Stimulated activated CD4-positive, alpha-beta T cell treated with anti-CD3 and anti-CD28 coated beads, Interleukin-4, amount 100 ng/mL, for 4 hours (primary cell): ENCODE results near the gene FSTL4.

ENCODE experiments used
- DNase-seq, 2 experiments: peaks; one replicate each; pipeline ENCODE4 v3.0.0-alpha.2; 2020

FSTL4 gene

DNA sequence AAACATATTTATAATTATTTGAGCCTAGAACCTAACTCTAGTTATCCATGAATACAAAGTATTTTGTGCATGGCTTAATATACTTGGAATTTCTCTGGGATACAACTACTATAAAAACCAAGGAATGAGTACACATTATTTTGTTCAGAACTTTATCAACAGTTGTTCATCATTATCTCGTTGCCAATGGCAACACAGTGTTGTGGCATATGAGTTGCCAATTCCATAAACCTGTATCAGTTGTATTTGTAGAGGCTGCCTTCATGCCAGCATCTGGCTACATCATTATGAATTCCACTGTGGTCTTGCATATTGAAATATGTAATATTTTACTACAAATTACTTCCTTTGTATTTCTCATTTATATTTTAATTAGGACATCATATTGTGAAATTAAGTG lies 250.4 kb downstream of the FSTL4 start:
- no peak for DNase-seq

DNA sequence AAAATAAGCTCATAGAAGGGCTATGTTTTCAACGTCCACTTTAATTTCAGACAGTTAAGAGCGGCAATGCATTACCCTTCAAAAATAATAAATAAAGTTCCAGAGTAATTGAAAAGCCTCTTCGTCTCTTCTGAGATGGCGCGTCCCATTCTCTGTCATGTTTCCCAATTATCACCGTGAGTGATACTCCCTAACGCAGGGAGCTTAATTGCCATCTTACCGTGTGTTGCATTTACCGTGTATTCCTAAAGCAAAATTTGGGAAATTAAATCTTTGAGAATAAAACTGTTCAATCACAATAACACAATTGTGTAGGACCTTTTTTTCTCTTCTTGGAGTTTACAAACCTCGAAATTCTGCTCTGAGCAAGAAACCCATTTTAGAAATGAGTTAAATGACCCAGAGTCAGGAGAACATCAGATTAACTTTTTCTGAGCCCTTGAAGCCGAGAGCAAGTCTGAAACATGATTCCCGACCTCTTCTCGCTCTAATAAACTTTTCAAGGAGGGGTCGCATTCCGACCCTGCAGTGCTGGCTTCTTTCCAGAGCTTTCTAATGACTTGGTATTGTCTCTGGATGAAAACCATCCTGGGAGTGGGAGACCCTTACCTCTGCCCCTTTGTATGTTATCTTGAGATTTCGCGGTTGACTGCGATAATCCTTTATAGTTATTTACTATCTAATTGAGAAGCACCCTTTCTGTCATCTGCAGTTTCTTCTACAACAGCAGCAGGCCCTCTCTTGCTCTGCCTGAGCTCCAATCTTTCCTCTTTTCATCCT lies 251.5 kb downstream of the FSTL4 start:
- no peak for DNase-seq

GRCh38 chr5:133359861-133360260 lies 252.5 kb downstream of the FSTL4 start:
- DNase-seq = no peak

GRCh38 chr5:133358271-133358670 lies 254.1 kb downstream of the FSTL4 start:
- no peak for DNase-seq

- no peak for DNase-seq
These were observed 254.6 kb downstream of the FSTL4 start for GRCh38 chr5:133357758-133358157.

GRCh38 chr5:133356984-133357421 lies 255.3 kb downstream of the FSTL4 start:
- DNase-seq = no peak

DNA sequence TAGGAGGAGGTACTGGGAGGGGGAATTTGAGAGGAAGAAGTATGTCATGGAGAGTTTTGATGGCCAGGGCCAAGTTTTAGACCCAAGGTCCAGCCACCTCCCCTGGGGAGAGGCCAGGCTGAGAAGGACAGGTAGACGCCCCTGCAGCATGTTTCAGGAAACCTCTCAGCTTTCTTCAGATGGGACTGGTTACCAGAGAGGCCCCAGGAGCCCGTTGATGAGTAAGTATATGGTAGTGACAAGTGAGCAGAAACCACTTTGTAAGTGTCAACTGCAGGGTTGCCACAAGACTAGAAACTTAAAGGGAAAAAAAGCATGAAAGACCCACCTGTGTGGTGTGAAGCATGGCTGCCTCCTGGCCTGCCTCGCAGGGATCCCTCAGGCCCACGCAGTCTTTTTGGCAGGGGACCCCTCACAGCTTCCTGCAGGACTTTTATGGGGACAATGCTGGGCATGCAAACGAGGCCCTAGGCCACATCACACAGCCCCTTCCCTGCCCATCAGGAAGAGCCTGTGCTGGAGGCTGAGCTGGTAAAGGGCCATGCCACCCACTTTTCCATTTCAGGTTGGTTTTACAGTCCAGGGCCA lies 255.9 kb downstream of the FSTL4 start:
- DNase-seq = no peak

DNA sequence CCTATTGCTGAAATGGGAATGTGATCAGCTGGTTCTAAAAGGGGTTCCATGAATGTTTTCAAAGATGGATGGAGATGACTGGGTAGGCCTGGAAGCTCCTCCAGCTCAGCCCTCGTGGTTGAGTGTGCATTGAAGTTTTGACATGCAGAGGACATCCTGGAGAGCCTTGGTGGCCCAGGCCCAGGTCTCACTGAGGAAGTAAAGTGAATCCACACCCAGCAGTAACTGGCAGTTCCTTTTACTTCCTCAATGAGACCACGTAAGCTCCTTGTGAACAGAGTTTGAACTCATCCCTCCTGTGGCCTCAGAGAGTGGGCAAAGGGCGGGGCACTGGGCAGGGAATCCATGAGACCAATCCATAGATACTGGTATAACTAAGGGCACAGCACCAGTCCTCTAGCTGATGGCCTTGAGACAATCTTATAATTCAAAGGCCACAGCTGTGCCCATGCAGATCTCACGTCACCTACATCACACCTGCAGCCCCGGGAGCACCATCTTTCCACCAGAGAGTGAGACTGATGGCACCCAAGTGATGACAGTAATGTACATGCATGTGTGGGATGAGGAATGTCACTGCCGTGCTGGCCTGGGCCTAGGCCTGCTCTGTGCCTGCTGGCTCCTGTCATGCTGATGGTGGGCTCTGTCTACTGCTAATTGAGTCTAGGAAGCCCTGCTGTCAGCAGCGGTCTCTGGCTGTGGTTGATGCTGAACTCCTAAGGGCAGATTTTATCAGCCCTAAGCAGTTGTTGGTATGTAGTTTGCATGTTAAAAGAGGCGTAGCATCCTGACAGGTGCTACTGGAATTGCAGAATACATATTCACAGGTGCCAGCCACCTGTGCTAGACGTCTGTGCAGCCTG lies 257.8 kb downstream of the FSTL4 start:
- no peak for DNase-seq

GRCh38 chr5:133353741-133354140 lies 258.6 kb downstream of the FSTL4 start:
- DNase-seq = no peak

- no peak for DNase-seq
These were observed 263.9 kb downstream of the FSTL4 start for GRCh38 chr5:133348406-133348805.

DNA sequence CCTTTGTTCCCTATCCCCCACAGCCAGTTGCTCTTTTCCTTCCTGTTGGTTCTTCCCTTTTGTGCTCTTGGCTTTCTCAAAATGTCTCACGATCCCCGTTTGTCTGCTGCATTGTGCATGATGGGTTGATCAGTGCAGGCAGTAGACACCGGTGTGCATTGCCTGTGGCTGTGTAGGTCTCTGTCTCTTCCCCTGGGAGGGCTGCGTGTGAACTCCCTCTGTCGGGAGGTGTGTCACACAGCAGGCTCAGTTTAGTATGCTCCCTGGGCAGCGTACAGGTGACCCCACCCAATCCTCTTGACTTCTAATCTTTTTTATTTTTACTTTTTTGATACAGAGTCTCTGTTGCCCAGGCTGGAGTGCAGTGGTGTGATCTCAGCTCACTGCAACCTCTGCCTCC lies 265.3 kb downstream of the FSTL4 start:
- no peak for DNase-seq

DNA sequence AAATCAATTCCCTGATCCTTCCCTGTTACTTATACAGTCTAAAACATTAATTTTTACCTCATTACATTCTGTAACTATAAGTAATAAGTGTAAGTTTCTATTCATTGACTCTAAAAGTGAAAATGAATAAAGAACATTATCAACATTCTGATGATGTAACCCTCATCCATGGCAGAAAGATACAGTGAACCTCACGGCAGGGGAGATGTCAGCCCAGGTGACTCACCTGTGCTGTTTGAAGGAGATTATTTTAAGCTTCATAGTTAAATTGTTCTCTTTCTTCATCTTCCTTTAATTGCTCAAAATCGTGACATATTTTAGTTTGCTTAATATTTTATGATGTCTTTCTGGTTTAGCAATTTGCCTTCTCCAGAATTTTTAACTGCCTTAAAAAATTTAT lies 268.1 kb downstream of the FSTL4 start:
- no peak for DNase-seq

DNA sequence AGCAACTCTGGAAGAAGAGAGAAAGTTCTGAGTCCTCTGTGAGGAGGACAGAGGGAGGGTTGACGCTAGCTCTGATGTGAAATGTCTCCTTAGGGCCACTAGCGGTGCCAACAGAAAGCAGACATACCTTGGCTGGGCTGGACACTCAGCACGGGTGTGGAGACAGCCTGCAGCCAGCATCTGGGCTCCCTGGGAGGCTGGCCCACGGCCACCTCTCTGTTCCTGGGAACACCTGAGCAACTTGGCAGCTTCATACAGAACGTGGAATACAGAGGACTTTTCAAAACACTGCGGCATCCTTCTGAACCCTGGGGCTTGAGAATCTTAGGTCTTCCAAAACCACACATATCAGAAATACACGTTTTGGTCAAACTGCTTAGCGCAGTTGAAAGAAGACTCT lies 269.1 kb downstream of the FSTL4 start:
- no peak for DNase-seq

DNA sequence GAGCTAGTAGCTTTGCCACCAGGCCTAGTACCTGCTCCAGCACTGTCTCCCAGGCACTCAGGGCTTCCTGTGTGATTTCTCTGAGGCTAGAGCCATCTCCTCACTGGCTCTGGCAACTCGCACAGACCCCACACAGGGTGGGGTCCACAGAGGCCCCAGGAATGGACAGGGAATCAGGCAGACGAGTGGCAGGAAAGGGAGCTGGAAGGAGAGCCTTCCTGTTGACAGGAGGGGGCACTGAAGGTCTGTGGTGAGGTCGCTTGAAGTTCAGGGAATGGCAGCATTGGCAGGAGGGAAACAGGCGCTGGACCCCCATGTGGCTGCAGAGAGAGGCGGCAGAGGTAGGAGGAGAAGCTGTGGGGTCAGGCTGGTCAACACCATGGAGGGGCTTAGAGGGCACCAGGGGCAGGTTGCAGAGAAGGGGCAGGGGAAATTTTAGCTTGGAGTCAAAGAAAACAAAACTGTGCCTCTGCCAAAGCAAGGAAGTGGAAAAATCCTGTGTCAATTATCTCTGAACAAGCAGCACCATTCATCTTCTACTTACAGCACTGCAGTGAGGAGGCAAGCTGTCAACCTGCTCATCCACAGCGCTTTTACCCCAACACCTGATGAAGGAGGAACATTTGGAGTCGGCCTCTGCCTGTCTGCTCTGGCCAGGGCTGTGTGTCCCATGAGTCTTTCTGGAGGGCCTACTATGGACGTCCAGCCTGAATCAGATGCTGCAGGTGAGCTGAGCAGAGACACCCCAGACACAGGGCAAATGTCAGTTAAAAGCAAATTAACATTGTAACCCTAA lies 270.2 kb downstream of the FSTL4 start:
- no peak for DNase-seq

DNA sequence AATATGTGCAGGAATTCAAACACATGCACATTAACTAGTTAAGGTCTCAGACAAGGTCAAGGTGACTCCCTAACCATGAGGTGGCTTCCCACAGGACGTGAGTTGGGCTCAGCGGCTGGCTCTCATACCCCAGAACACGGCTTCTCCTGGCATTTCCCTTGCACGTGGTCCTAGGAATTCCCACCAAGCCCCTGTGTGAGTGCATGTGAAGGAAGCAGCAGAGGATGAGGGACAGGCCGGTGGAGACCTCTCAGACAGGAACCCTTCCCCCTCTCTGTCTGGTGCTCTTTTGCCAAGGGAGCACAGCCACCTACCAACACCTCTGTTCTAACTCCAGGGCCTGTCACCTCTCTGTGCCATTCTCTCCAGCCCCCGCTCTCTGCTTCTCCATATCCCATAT lies 271.0 kb downstream of the FSTL4 start:
- no peak for DNase-seq

GRCh38 chr5:133340822-133341221 lies 271.5 kb downstream of the FSTL4 start:
- no peak for DNase-seq

DNA sequence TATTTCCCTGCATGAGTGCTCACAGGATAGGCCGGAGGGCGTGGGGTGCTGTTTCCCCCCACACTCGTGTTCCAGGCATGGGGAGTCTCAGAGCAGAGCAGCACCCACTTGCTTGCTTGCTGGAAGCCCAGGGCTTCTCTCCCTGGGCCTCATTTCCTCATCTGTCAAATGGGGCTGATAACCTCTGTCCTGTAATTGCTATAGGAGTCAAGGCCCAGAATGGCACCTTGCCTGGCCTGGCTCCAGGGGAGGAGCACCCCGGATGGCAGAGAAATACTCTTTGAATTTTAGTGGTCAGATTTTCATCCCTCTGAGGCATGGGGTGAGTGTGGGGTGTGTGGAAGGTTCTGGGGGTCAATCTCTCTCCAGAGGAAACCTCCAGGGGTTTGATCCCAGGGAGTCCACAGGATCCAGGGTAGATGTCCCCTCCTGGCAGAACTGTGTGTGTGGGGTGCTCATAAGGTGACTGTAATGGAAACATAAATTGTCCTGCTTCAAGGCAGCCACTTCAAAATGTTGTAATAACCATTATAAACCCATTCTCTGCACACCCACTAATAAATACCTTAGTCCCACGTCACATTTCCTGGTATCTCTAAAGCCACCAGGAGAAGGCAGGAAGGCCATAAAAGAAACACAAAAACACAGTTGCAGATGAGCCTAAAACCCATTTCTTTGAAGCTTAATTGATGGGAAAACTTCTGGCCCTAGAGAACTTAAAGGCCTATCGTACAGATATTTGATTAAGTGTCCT lies 272.2 kb downstream of the FSTL4 start:
- no peak for DNase-seq

- DNase-seq = no peak
These were observed 273.6 kb downstream of the FSTL4 start for GRCh38 chr5:133338504-133339355.

- DNase-seq = no peak
These were observed 274.4 kb downstream of the FSTL4 start for GRCh38 chr5:133337795-133338445.

GRCh38 chr5:133336969-133337410 lies 275.4 kb downstream of the FSTL4 start:
- no peak for DNase-seq
